HG03571 (cell line): ENCODE measurements around the gene CENPO.

Experiments
- ATAC-seq: cut with Tn5 transposase; IDR thresholded peaks from one replicate; pipeline ENCODE4 v1.9.1; 2021; ENCODE audit not compliant: unreplicated experiment

Gene CENPO

GRCh38 chr2:24836206-24836605 lies 43.0 kb downstream of the CENPO start:
- ATAC-seq: no peak

- no peak for ATAC-seq
Observed at GRCh38 chr2:24836706-24837105, 43.5 kb downstream of the CENPO start.

GRCh38 chr2:24837996-24838513 lies 44.8 kb downstream of the CENPO start:
- ATAC-seq: no peak

DNA sequence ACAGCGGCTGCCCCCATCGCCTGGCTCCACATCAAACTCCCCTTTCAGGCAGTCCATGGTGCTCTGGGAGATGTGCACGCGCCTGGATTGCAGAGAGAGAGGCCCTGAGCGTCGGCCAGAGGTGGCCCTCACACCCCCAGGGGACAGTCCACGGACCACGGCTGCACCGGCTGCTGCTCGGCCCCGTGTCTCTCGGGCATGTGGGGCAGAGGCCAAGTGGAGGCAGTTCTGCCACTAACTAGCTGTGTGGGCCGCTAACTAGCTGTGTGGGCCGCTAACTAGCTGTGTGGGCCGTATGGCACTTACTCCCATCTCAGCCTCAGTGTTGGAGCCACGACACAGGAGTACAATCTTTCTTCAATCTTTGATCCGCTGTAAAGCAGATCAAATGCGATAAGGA lies 45.3 kb downstream of the CENPO start:
- ATAC-seq: no peak

DNA sequence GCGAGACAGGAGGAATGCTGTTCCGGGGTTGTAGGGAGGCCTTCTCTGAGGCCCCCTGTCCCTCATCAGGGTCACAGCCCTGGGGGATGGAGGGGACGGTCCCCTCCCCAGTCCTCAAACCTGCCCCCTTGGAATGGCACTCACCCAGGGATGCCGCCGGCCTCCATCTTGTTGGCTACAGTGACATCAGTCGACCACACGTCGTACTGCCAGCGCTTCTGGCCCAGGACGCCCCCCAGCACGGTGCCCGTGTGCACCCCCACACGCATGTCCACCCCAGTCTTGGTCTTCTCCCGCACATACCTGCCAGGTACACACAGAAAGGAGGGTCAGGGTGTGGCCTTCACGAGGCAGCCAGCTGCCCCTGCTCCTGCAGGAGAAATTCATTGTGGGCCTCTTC lies 46.5 kb downstream of the CENPO start:
- ATAC-seq: no peak

DNA sequence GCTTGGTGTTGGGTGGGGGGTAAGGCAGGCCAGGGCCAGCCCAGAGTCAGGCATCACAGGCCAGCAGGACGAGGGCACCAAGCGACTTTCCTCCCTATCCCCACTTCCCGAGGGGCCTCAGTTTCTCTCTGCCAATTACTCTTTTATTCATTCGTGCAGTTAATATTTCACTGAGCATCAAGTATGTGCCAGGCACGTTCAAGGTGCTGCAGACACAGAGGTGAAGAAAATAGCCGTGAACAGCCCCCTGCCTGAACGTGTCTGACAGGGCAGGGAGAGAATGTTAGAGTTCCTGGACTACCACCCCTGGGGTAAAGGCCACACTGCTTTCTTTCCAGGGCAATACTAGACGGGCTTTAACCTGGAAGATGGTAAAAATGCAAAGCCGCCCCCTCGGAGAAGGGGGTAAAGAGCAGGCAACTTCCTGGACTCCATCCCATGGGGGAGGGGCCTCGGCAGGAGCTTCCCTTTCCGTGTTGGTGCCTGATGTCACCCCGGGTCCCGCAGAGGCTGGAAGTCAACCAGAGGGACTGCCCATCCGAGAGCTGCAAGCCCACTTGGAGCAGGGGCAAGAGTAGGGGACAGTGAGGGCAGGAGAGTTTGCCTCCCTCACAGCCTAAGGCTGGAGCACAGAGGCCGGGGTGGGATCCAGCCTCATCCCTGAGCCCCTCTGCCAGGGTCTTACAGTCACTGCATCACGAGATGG lies 47.1 kb downstream of the CENPO start:
- no peak for ATAC-seq

GRCh38 chr2:24840962-24841945 lies 48.0 kb downstream of the CENPO start:
- no peak for ATAC-seq

DNA sequence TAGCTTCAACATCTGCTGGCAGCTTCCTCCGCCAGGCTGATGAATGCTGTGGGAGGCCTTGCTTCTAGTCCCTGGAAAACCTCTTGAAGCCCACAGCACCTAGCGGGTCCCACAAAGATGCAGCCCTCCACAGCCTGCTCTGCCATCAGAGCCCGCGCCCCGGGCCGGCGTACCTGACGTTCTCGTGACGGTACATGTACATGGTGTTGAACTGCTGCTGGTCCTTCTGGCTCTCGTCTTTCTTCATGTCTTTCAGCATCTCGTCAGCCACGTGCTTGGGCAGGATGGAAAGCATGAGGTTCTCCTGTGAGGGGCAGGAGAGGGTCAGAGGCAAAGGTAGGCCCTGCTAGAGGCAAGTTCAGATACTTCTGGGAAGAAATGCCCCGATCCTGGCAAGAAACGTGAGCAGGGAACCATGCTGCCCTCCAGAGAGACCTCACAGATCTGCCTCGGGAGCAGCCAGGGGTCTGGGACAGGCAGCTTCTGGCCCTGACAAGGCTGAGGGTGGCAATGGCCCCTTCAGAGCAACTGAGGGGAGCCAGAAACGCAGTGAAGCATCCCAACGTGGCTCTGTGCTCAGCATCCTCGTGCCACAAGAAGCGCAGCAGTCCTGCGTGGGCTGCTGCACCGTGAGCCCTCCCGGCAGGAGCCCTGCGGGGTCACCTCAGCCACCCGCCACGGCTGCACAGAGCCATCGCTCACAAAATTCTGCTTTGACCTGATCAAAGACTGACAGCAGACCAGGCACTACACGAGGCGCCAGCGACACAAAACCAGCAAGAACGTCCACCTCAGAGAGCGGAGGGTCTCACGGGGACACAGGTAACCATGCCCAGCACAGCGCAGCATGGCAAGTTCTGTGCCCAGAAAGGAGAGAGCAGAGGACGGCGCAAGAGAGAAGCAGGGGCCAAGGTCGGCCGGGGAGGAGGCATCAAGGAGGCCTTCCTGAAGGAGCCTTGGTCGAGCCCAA lies 49.1 kb downstream of the CENPO start:
- no peak for ATAC-seq

DNA sequence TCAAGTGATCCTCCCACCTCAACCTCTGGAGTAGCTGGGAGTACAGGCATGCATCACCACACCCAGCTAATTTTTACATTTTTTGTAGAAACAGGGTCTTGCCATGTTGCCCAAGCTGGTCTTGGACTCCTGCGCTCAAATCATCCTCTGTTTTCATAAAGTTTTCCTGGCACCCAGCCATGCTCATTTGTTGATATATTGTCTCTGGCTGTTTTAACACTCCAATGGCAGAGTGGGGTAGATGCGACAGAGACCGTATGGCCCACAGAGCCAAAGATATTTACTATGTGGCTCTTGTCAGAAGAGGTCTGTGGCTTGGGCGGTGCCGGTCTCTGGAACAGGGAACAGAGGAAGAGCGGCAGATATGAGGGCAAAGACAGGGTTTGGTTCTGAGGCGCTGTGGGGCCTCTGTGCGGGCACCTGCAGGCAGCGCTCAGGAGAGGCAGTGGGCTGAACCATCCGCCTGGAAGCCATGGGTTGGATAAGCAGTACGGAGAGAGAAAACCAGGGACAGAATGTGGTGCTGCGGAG lies 50.2 kb downstream of the CENPO start:
- ATAC-seq: no peak

GRCh38 chr2:24844023-24844685 lies 50.9 kb downstream of the CENPO start:
- ATAC-seq: no peak

- ATAC-seq: no peak
Observed at GRCh38 chr2:24845691-24846090, 52.5 kb downstream of the CENPO start.

DNA sequence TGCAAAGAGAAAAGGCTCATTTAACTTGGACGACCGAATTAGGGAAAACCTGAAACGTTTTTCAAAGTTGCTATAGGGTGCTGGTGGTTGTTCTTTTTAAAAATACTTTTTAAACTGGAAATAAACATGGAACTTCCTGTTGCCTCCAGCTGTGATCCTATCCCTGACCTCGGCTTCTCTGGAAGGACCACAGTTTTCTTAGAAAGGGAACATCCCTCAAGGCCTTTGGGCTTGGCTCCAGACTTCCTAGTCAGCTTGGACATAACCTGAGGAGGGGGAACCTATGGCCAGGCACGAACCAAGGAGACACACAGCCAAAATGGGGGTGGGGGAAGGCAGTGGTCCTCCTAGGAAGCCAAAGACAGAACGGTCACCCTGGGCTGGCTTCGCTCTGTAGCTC lies 57.7 kb downstream of the CENPO start:
- no peak for ATAC-seq

DNA sequence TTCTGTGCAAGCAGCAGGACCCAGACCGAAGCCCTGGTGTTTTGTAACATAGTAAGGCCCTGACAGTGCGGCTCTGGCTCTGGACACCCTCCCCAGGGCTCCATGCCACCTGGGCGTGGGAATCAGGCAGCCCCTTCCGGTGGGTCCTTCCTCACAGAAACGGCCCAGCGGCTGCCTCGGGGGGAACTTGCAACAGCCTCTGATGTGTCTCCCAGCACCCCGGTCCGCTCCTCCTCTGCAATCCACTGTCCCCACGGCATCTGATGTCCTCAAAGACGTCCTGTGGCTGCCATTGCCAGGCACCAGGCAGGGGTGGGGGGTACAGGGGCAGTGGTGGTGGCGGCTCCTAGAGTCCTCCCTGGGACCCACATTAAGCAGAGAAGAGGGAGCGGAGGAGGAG lies 58.8 kb downstream of the CENPO start:
- ATAC-seq: no peak

DNA sequence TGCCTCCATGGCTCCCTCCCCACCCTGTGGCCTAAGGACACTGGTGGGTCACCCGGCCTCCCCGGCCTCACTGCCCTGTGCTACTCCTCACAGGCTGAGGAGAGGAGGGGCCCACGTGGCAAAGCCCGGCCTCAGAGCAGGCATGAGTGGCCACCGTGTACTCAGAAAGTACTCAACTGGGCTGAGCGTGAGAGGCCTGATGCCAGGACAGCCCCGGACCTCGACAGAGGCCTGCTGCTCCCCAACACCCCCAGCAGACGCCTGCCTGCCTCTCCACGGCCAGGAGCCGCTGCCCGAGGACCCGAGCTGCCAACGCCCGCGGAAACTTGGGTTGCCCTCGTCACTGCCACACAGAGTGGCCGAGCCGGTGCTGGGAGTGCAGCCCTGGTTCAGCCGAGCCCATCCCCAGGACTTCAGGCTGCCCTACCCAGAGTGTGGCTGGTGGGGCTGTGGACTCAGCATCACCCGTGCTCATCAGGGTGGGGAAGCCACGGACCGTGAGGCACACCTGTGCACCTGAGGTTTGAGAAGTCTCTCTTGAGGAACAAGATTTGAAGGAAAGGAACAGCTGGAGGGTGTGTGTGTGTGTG lies 59.3 kb downstream of the CENPO start:
- ATAC-seq: no peak

DNA sequence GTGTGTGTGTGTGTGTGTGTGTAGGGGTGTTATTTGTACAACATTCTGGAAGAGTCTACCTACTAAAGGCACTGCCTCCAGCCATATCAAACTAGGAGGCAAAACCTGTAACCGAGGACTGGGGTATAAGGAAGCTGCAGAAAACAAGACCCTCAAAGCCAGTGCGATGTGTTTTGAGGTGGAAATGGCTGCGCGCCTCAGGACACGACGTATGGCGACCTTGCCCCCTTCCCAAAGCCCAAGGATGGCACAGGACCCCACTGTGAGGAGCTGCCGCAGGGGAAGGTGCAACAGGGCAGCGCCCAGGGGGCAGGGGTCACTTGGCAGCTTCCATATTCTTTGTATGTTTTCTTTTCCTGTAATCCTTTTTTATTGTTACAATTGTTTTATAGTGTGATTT lies 59.8 kb downstream of the CENPO start:
- ATAC-seq: no peak

DNA sequence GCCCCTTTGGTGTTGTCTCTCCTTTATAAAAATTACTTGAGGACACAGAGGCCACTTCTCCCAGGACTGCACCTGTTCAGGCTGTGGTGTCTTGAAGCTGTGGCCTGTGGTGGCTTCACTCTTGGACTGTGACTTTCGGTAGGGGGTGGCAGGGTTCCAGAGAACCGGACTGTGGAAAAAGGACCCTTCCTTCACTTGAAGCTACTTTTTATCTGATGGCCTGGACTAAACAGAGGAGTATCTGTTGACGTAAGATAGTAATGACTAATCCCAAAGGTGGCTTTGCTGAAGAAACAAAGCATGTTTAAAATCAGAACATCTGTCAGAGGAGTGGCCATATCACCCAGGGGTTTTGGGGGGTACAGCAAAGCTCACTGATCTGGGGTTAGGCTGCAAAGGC lies 60.8 kb downstream of the CENPO start:
- ATAC-seq: no peak

GRCh38 chr2:24855022-24855622 lies 61.9 kb downstream of the CENPO start:
- ATAC-seq: no peak

DNA sequence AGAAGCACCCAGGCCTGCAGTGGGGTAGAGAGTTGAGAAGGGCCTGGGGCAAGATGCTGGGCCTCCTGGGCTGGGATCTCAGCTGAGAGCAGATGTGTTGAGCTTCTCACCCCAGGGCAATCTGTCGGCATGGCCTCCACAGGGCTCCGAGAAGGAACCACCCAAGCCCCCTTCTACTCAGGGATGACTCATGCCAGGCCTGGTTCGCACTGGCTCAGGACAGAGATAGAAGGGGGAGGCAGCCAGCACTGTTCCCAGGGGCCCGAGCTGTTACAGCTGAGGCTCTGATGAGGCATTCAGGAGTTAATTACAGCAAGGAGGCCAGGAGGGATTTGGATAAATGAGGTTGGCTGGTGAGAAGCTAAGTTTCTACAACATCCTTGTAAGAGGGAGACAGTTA lies 62.5 kb downstream of the CENPO start:
- no peak for ATAC-seq

DNA sequence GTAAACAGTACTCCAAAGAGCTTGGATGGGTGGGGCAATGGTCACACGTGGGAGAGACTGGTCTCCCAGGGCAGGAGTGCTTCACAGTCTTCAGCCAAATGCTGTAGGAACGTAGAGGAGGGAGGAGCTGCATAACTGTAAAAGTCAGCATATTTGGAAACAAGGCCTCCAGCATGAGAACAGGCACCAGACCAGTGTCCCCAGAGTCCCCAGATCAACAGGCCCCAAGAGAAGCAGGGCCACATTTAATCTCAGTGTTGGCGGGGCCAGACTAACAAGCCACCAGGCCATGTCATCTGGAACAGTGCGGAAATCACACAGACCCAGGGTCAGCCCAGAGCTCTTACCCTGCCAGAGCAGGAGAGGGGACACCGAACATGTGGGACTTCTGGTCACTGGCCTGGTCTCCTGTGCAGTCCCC lies 63.6 kb downstream of the CENPO start:
- ATAC-seq: no peak
